Middle frontal gyrus (tissue), 1 donor: ENCODE results near the gene TEX26.
"Not testable (repeated sequence)": the region's sequence is repeated elsewhere in the genome, so short reads cannot be mapped to it uniquely, and the experiment has no call there.

Source experiments
- DNase-seq: peaks from one replicate; pipeline ENCODE4 v3.0.0-alpha.2; 2015; ENCODE audit warnings: low spot score; ENCODE audit errors: extremely low spot score

Gene TEX26

DNA sequence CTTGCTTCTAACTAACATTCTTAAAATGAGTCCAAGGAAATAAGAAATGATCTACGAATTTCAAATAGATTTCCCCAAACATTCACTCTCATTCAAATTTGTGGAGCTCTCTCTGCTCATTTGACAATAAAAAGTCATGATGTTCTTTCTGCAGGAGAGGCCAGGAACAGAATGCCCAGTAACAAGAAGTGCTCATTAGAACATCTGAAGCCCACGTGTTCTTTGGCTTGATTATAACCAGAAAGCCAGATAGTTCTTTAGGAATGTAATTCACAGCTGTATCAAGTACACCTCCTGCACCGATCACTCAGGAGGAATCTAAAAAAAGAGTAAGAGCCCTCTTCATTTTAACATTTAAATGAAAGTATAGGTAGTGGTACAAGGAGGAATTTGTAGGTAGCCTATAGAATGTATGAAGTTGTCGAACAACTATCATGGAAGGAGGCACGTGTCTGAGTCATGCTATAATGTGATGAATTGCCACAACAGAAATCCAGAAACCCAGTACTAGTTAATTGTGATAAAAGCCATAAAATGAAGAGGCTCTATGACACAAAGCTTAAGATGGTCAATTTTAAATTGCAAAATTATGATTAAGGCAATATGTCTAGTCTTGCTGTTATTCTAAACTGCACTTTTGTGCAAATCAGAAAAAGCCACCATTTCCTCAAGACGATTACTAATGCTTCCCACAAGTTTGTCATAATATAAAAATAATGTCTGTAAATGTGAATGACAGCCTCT, 13.6 kb upstream of the TEX26 start:
- DNase-seq, result no peak

DNA sequence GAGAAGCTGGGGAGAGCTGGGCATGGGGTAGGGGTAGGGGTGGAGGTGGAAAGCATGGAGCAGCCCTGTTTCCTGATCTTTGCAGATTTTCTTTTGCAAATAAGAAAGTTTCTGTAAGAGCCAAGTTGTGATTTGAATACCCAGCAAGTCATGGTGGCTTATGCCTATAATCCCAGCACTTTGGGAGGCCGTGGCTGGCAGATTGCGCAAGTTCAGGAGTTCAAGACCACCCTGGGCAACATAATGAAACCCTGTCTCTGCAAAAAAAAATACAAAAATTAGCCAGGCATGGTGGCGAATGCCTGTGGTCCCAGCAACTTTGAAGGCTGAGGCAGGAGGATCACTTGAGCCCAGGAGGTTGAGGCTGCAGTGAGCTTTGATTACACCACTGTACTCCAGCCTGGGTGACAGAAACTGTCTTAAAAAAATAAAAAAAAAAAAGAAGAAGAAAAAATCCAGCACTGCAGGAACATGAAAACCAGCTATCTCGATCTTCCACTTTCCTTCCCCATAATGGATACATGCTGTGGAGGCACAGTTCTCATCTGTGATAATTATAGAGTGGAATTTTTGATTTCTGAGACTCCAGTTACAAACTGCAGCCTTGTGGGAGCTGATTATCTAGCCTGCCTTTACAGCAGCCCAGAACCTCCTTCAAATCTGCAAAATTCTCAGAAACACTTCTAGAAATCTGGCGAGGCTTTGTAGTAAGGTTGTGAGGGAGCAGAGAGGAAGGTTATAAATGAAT, 12.1 kb upstream of the TEX26 start:
- DNase-seq, result no peak

DNA sequence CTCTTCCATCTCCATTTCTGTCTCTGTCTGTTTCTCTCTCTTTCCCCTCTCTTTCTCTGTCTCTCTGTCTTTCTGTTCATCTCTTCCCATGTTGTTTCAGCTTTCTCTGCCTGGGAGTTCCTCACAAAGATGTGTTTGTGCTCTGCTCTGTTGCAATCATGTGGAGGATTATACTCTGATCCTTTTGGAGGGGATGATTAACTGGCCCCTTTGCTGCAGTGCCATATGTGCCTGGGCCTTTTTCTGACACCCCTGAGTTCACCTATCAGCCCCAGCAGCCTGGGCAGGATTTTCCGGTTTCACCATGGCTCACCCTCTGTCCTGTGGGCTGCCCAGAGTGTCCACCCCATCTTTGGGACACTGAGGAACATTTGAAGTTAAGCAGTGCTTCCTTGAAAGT, 9.0 kb upstream of the TEX26 start:
- DNase-seq, result no peak

DNA sequence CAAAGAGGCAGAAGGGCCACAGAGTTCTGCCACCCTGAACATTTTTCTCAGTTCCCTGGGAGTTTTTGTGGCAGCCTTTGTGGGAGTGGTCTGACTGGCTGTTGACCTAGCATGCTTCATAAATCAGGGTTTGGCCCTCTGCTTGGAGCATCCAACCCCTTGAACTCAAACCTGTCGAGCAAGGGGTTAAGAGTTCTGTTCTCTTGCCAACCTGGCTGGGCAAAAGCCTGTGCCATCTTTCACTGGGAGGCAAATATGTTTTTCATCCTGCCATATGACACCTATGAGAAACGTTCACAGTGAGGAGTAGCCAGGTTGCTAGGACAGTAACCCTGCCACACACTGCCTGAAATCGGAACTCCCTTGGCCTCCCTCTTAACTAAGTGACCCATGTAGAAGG, 7.7 kb upstream of the TEX26 start:
- DNase-seq, result no peak

DNA sequence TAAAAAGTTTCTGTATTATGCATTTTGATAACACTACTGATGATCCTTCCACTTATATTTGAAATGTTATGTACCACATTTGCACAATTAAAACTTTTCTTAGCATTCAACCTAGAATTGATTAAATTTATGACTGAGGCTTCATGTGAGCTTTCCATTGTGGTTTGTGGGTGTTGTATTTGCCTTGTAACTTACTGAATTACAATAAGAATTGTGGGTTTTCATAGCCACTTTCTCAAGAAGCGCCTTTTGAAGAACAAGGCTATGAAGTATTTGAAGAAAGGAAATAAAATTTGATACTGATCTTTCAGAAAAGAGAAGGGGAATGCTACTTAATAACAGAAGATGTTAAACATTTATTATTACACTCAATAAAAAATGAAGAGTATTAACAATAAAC, 7.0 kb upstream of the TEX26 start:
- DNase-seq, result no peak

DNA sequence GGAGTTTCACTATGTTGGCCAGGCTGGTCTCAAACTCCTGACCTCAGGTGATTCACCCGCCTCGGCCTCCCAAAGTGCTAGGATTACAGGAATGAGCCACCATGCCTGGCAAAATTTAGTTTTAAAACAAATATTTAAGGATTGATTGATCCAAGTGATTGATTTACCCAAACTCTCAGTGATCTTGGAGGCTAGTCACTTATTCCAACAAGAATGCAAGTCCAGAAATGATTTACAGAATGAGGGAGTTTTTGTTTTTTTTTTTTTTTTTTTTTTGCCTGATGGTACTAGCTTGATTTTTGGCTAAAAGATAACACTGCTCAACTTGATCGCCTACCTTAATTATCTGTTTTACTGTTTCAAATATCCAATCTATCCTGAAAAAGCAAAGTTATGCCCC, 5.7 kb upstream of the TEX26 start:
- no peak for DNase-seq

DNA sequence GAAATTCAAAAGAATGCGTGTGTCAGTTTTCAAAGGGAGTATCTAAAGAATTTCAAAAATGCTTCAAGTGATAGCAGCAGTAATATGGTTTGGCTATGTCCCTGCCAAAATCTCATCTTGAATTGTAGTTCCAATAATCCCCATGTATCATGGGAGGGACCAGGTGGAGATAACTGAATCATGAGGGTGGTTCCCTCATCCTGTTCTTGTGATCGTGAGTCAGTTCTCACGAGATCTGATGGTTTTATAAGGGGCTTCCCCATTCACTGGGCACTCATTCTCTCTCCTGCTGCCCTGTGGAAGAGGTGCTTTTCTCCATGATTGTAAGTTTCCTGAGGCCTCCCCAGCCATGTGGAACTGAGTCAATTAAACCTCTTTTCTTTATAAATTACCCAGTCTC, 5.3 kb upstream of the TEX26 start:
- not testable (repeated sequence) for DNase-seq

DNA sequence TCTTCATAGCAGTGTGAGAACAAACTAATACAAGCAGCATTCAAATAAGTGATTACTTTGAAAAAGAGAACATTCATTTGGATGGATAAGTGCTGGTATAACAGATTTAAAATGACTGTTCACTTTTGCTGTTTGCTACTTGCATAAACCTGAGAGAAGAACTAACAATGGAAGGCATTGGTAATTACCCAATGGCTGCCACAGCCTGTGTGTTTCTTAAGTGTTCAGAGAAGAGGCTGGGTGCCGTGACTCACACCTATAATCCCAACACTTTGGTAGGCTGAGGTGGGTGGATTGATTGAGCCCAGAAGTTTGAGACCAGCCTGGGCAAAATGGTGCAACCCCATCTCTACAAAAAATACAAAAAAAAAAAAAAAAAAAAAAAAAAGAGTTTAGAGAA, 4.9 kb upstream of the TEX26 start:
- no peak for DNase-seq

DNA sequence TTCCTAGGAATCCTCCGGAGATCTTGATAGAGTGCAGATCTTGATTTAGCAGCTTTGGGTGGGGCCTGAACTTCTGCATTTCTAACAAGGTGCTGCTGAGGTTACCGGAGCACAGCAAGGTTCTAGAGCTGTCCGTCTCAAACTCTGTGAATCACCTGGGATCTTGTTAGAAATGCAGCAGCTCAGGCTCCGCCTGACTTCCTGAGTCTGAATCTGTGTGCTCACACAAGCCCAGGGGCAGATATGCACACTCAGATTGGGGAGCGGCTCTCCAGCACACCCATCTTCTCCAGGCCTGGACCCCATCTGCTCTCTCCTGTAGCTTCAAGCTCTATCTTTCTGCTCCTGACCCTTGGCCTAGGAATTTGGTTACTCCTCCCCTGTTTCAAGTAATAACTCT, 3.5 kb upstream of the TEX26 start:
- no peak for DNase-seq

DNA sequence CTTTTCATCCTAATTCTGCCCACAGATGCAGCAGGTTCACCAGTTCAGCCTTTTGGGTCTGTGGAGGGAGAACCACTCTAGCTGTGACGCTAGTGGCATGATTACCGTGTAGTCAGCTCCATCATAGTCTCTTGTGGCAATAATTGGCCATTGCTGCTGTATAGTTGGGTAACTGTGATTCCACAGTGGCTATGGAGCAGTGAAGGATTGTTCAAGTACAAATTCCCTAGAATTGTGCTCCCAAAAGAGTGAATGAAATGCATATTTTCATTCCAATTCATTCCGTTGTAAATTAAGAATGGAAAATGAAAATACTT, 856 bp downstream of the TEX26 start:
- DNase-seq, result no peak

DNA sequence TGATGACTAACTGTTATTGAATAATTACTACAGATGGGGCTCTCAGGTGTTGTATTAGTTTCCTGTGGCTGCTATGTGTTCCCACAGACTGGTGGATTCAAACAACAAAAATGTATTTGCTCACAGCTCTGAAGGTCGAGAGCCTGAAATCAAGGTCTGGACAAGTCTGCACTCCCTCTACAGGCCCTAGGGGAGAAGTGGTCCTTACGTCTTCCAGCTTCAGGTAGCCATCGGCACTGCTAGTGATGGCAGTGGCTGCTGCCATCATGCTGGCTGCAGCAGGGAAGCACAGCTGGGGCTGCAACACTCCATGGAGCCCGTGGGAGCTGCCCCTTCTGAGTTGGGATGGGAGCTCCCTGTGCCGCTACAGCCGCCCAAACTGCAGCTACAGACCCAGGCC, 1.9 kb downstream of the TEX26 start:
- no peak for DNase-seq

DNA sequence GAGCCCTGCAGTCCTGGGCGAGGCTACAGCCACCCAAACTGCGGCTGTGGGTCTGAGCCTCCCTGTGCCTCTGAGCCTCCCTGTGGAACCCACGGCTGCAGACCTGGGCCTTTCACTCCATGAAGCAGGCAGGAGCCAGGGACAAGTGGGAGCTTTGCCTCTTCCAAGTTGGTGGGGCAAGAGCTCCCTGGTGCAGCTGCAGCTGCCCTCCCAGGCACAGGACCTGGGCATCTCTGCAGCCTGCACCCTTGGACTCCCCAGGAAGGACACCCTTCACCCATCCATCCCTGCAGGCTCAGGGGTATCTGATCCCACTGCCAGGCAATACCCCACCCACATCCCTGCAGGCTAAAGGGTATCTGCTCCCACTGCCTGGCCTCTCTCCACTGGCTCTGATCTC, 2.3 kb downstream of the TEX26 start:
- no peak for DNase-seq

DNA sequence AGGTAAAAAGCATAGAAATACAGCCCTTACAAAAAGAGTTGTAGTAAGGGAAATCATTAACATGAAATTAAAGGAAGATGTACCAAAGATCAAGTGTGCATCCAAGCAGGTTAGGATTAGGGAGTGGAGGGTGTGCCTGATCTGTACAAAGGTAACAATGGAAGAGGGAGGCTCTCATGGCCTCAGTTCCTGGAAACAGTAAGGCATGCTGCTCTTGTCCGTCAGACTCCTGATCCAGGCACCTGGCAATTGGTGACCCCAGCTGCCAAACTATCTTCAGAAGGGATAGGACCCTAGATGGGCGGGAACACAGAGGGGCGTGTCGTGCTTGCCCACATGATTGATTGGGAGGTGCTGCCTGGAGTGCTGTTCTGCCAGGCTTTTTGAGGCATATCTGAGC, 4.5 kb downstream of the TEX26 start:
- DNase-seq, result no peak

DNA sequence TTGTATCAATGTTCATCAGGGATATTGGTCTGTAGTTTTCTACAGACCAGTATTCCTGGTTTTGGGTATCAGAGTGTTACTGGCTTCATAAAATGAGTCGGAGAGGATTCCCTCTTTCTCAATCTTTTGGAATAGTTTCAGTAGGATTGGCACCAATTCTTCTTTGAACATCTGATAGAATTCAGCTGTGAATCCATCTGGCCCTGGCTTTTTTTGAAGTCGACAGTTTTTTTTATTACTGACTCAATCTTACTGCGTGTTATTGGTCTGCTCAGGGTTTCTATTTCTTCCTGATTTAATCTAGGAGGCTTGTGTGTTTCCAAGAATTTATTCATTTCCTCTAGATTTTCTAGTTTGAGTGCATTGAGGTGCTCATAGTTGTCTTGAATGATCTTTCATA, 11.4 kb downstream of the TEX26 start:
- no peak for DNase-seq

DNA sequence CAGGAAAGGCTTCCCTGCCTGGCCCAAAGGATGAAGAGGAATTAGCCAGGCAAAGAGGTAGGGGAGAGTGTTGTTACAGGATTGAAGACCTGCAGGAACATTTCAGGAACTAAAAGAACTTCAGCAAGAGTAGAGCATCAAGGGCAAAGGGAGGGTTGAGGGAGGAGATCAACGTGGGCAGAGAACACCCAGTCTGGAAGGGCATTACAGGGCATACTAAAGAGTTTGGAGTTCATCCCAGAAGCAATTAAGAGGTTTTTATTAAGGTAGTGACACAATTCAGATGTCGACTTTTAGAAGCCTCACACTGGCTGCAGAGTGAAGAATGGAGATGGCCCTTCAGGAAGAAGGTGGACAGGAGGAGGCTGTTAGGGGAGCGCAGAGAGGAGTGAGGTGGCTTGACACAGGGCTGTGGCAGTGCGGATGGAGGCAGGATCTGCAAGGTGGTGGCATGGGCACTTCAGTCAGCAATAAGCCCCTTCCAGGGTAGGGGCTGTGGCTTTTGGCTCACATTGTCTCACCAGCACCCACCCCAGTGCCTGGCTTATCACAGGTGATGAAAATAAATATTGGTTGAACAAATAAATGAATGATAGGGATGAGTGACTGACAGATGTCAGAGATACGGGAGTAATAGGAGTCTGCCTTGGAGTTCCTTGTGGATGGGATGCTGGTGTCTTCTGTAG, 24.9 kb downstream of the TEX26 start:
- DNase-seq, result no peak

DNA sequence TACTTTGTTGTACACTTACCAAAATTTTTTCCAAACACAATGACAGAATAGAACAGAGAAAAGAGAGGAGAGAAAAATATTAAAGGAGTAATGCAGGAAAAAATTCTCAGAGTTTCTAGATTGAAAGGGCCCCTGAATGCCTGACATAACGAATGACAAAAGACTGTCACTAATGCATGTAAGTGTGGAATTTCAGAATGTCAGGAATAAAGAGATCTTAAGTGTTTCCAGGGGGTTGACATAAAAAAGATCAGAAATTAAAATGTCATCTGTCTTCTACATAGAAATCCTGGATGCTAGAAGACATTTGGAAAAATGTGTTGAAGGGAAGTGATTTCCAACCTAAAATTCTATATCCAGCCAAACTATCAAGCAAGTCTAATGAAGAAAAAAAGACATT, 27.2 kb downstream of the TEX26 start:
- no peak for DNase-seq

DNA sequence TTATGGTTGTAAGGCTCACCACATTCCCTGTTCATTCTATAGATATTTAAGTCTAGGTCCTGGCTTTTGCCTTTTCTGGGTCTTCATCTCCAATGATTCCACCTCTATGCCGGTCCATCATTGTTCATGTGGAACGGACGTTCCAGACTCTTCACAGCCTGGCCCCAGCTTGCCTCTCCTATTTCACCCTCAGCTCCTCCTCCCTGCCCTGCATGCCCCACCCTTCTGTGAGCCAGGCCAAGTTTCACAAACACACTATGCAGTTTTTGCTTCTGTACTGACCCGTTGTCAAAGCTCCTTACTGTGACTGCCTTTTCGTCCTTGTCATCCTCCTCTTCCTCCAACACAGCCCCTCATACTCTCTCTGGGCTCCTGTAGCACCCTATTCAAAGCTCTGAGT, 31.3 kb downstream of the TEX26 start:
- no peak for DNase-seq

DNA sequence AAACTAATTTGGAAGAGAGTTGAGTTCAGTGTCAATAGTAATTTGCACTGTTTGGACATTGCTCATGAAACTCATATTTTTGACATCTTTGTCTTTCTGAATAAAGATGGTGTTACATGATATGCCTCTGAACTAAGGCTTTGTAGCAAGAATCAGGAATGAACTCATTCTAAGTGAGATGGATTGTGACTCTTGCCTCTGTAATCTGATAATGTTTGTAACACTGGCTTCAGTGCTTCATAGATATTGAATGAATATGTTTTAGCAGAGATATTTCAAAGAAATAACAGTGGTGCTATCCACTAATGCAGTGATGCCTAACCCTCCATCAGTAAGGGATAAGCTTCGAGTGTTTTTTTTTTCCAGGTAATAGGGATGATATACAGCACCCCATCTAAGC, 32.9 kb downstream of the TEX26 start:
- DNase-seq, result no peak

DNA sequence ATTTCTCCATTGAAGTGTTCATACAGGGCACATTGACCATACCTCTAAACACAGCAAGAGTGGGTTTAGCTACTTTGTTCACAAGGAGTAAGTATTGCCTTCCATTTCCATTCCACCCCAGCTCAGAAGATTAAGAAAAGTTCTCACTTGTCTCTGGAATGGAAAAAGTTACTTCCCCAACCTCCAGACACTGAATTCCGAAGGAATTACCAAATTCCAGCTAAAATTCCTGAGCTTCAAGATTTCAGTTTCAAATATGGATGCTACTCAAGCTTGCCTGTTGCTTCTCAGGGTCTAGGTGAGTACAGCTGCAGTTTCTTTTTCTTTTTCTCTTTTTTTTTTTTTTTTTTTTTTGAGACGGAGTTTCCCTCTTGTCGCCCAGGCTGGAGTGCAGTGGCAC, 33.6 kb downstream of the TEX26 start:
- DNase-seq, result no peak

DNA sequence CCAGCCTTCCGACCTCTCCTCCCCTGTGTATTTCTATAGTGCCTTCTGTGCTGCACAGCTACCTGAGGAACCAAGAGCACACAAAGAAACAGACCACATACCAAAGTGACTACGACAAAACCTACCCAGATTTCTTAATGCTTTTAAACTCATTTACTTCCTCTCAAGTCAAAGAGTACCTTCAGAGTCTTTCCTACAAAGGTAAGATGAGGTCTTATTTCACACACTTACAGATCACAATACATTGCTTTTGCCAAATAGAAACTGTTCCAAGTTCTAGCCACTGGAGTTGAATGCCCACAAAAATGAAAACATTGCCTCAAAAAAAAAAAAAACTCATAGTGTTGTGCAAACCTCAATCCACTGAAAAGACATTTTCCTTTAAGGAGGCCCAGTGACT, 36.4 kb downstream of the TEX26 start:
- no peak for DNase-seq

DNA sequence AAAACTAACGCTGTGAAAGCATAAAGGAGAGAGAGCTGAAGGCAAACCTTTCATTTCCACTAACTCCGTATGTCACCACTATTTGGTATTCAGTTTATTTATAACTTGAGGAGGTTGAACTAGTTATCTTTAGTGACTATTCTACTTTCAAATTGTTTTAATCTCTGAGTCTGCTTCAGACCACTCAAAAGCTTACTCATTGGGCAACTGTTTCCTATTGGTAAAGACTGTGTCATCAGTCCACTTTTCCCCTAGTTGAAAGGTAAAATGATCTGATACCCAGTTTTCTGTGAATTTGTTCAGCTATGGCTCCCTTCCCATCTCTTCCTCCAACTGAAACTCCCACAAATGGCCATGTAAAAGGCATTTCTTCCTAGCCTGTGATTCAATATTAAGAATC, 39.1 kb downstream of the TEX26 start:
- DNase-seq, result no peak

DNA sequence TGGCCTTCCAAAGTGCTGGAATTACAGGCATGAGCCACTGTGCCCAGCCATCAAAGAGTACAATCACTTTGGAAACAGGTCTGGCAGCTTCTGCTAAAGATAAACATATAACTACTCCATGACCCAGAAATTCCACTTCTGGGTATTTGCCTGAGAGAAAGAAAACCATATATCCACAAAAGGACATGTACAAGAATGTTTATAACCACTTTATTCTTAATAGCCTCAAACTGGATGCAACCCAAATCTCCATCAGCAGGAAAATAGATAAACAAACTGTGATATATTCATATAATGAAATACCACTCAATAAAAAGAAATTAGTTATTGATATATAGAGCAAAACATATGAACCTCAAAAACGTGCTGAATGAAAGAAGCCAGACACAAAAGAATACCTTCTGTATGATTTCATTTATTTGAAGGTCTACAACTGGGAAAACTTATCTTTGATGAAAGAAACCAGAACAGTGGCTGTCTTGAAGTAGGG, 40.5 kb downstream of the TEX26 start:
- no peak for DNase-seq

DNA sequence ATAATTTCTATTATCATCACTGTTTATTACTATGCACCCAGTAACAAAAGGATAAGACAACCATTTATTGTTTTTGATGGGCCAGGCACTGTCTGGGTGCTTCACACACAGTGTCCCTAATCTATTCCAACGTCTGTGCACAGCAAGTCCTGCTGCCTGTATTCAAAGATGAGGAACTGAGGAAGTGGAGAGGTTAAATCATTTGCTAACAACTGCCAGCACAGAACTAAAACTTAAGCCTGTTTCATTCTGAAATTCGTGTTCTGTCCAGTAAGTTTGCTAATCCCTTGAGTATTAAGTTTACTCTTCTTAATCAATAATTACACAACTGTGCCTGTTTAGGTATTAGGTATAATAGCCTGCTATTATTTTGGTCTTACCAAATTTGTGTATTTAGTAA, 41.9 kb downstream of the TEX26 start:
- DNase-seq, result no peak
